HG03095 (cell line): ENCODE measurements around the gene MEX3D.

Source experiments
- ATAC-seq: cut with Tn5 transposase; IDR thresholded peaks from one replicate; pipeline ENCODE4 v1.9.1; 2021; ENCODE audit warnings: moderate library complexity; ENCODE audit not compliant: unreplicated experiment

MEX3D gene

GRCh38 chr19:1598777-1599459 lies 30.8 kb upstream of the MEX3D start:
- ATAC-seq = no peak

GRCh38 chr19:1593501-1593772 lies 25.3 kb upstream of the MEX3D start:
- ATAC-seq = no peak

GRCh38 chr19:1592755-1593500 lies 24.8 kb upstream of the MEX3D start, which contains the start of gene MBD3:
Gene MBD3 (minus strand): TSS chr19:1592865. CDS start chr19:1592631, 234 bp downstream.
- peak; percentile 58 for ATAC-seq

- peak; percentile 47 for ATAC-seq
These were observed 24.1 kb upstream of the MEX3D start for GRCh38 chr19:1592024-1592754.

GRCh38 chr19:1591421-1592023 lies 23.4 kb upstream of the MEX3D start:
- no peak for ATAC-seq

- no peak for ATAC-seq
These were observed 22.7 kb upstream of the MEX3D start for GRCh38 chr19:1590641-1591397.

- ATAC-seq = no peak
These were observed 19.7 kb upstream of the MEX3D start for GRCh38 chr19:1587872-1588271.

GRCh38 chr19:1585243-1585580 lies 17.1 kb upstream of the MEX3D start:
- ATAC-seq = no peak

GRCh38 chr19:1584500-1585242 lies 16.5 kb upstream of the MEX3D start:
- no peak for ATAC-seq

GRCh38 chr19:1582201-1582600 lies 14.1 kb upstream of the MEX3D start:
- ATAC-seq = no peak

- no peak for ATAC-seq
These were observed 12.8 kb upstream of the MEX3D start for GRCh38 chr19:1580957-1581356.

GRCh38 chr19:1580382-1580781 lies 12.3 kb upstream of the MEX3D start:
- no peak for ATAC-seq

- no peak for ATAC-seq
These were observed 11.1 kb upstream of the MEX3D start for GRCh38 chr19:1579222-1579621.

- no peak for ATAC-seq
These were observed 9.9 kb upstream of the MEX3D start for GRCh38 chr19:1577929-1578618.

- no peak for ATAC-seq
These were observed 9.2 kb upstream of the MEX3D start for GRCh38 chr19:1577090-1577928.

GRCh38 chr19:1576242-1577089 lies 8.3 kb upstream of the MEX3D start:
- no peak for ATAC-seq

GRCh38 chr19:1575323-1576241 lies 7.5 kb upstream of the MEX3D start:
- ATAC-seq = no peak
